ENCODE measurements around the gene INTS1. TPM values are rescaled to one million over a fixed set of nuclear protein-coding genes. Genes with fewer than 3 reads are reported as not detected.
A peak's percentile ranks its signal among the peaks of the same experiment; 100 is the strongest.

The INTS1 gene
- total RNA-seq, 1 donor from 2014 or later: 15.8 TPM

GRCh38 chr7:1489336-1489735 lies 14.9 kb downstream of the INTS1 start:
- no peak for DNase-seq

GRCh38 chr7:1488016-1488415 lies 16.2 kb downstream of the INTS1 start:
- no peak for DNase-seq

GRCh38 chr7:1487466-1487865 lies 16.7 kb downstream of the INTS1 start:
- DNase-seq: no peak

- no peak for DNase-seq
These were observed 17.6 kb downstream of the INTS1 start for GRCh38 chr7:1486571-1486970.

- DNase-seq: no peak
These were observed 19.0 kb downstream of the INTS1 start for GRCh38 chr7:1485156-1485555.

GRCh38 chr7:1484569-1484968 lies 19.6 kb downstream of the INTS1 start:
- DNase-seq: no peak

GRCh38 chr7:1483536-1484505 lies 20.4 kb downstream of the INTS1 start:
- no peak for DNase-seq

- no peak for DNase-seq
These were observed 21.1 kb downstream of the INTS1 start for GRCh38 chr7:1483079-1483478.

- DNase-seq: no peak
These were observed 22.9 kb downstream of the INTS1 start for GRCh38 chr7:1481300-1481699.

GRCh38 chr7:1480670-1481069 lies 23.5 kb downstream of the INTS1 start:
- no peak for DNase-seq

- DNase-seq: no peak
These were observed 24.9 kb downstream of the INTS1 start for GRCh38 chr7:1479287-1479686.

GRCh38 chr7:1478480-1478879 lies 25.7 kb downstream of the INTS1 start:
- DNase-seq: no peak

GRCh38 chr7:1476859-1477258 lies 27.3 kb downstream of the INTS1 start:
- DNase-seq: no peak

- DNase-seq: no peak
These were observed 28.2 kb downstream of the INTS1 start for GRCh38 chr7:1475991-1476390.

GRCh38 chr7:1475393-1475792 lies 28.8 kb downstream of the INTS1 start:
- DNase-seq: no peak

- DNase-seq: no peak
These were observed 29.5 kb downstream of the INTS1 start for GRCh38 chr7:1474736-1475135.

GRCh38 chr7:1473864-1474512 lies 30.2 kb downstream of the INTS1 start:
- DNase-seq: peak; percentile 73

- no peak for DNase-seq
These were observed 33.3 kb downstream of the INTS1 start for GRCh38 chr7:1470901-1471300.

- DNase-seq: no peak
These were observed 35.4 kb downstream of the INTS1 start for GRCh38 chr7:1468643-1469298.

- no peak for DNase-seq
These were observed 36.0 kb downstream of the INTS1 start for GRCh38 chr7:1468203-1468602.

GRCh38 chr7:1466524-1467271 lies 37.5 kb downstream of the INTS1 start:
- no peak for DNase-seq

GRCh38 chr7:1464694-1465093 lies 39.5 kb downstream of the INTS1 start:
- no peak for DNase-seq
